ENCODE results near the gene UBASH3B.

GRCh38 chr11:122776546-122776945 is 121.0 kb downstream of the UBASH3B start:
- TF ChIP-seq EZH2 (IDR thresholded peaks at IDR 0.05) (no peak), POLR2AphosphoS5 (IDR thresholded peaks at IDR 0.05; ENCODE audit: borderline replicate concordance, low read depth, low read length) (no peak), FOXP2 (optimal IDR thresholded peaks at IDR 0.05; ENCODE audit: control extremely low read depth, extremely low read length, insufficient read depth) (no peak)
